DMS153 treated with DMSO at 0.1 percent for 48 hours (cell line): ENCODE data around the gene PTPRK.

Source experiments
- DNase-seq: peaks from one replicate; lab custom pipeline; 2025; ENCODE audit not compliant: unreplicated experiment; lab: John Stamatoyannopoulos, UW

The PTPRK gene

GRCh38 chr6:128305228-128305627 lies 215.2 kb downstream of the PTPRK start:
- no peak for DNase-seq

GRCh38 chr6:128303870-128304269 lies 216.5 kb downstream of the PTPRK start:
- DNase-seq = no peak

GRCh38 chr6:128302942-128303341 lies 217.5 kb downstream of the PTPRK start:
- DNase-seq = no peak

DNA sequence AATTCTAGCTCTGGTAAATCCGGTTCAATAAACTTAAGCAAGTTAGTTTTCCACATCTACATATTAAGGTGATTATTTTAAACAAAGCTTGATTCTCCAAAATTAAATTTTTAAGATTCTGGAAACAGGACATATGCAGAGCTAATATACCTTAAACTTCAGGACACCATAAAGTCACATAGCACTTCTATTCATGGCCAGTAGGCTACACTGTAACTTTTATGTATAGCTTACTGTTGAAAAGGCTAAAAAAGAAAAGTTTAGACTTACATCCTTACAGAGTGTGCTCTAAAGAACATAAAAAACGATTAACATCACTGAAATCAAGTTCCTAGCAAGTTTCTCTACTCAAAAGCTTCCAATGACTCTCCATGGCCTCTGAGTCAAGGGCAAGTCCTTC lies 224.7 kb downstream of the PTPRK start:
- DNase-seq = no peak

GRCh38 chr6:128290221-128290620 lies 230.2 kb downstream of the PTPRK start:
- DNase-seq = no peak

DNA sequence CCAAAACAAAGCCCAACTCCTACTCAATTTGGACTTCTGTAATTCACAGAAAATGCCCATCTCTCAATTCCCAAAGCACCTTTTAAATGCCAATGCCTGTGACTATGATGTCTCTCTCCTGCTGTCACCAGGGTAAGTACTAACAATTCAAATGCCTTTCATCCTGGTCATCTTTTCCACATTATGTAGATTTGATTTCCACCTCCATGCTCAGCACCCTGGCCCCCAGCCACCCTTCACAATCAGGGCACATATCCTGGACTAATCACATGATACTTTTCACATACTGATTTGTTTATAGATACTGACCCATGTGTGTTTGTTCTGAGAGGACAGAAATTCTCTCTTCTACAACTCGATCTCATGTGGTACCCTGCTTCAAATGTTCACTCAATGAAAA lies 236.3 kb downstream of the PTPRK start:
- DNase-seq = no peak

DNA sequence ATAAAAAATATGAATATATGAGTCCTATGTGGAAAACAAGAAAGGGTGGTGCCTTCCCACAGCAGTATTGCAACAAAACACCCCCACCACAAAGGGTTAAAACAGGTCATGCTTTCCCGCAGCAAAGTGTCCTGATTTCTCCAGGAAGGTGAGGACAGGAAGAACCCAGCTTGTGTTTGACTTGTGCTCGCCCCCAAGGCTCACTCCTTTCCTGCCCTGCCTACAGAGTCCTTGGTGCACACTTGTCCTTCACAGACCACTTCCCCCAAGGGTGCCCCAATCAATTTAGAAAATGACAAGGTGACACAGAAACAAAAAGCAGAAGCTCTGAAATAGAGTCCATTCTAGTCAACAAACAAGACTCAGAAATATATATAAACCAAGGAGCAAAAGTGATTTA lies 237.4 kb downstream of the PTPRK start:
- no peak for DNase-seq

- DNase-seq = no peak
These were observed 239.4 kb downstream of the PTPRK start for GRCh38 chr6:128280960-128281359.

GRCh38 chr6:128280066-128280465 lies 240.3 kb downstream of the PTPRK start:
- DNase-seq = no peak

GRCh38 chr6:128278836-128279235 lies 241.6 kb downstream of the PTPRK start:
- DNase-seq = no peak

GRCh38 chr6:128277379-128277778 lies 243.0 kb downstream of the PTPRK start:
- no peak for DNase-seq

DNA sequence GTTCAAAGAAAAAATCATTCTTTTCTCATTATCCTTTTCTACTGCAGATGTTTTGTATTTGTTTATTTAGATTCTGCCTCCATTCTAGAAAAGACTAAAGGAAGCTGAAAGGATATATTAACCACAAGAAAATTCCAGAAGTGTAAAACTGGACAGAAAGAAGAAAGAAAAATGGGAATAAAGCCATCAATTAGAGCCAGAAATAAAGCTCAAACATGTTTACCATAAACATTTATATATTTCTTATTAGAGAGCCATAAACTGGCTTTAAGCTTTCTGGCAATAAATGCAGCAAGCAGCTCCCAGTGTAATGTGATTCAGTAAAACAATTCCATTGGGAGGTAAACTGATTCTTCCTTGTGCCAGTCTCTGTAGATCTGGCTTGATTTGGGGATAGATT lies 244.1 kb downstream of the PTPRK start:
- DNase-seq = no peak

GRCh38 chr6:128275681-128276080 lies 244.7 kb downstream of the PTPRK start:
- no peak for DNase-seq

- DNase-seq = no peak
These were observed 245.4 kb downstream of the PTPRK start for GRCh38 chr6:128275030-128275429.

DNA sequence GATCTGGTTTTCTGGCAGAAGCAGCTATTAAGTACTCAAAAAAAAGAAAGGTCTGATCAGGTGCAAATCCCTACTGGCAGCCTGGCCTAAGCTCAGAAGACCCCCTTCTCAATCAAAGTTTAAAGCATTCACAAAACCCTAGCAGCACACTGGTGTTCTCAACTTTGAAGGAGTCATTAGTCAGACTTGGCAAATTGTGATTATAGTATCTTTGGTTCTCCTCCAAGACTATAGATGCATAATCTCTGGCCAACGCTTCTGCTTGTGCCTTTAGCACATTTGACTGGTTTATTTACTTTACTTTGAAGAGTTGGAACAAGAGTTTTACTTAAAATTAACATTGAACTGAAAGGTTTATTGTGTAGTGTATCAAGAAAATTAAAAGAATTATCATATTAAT lies 248.9 kb downstream of the PTPRK start:
- no peak for DNase-seq

DNA sequence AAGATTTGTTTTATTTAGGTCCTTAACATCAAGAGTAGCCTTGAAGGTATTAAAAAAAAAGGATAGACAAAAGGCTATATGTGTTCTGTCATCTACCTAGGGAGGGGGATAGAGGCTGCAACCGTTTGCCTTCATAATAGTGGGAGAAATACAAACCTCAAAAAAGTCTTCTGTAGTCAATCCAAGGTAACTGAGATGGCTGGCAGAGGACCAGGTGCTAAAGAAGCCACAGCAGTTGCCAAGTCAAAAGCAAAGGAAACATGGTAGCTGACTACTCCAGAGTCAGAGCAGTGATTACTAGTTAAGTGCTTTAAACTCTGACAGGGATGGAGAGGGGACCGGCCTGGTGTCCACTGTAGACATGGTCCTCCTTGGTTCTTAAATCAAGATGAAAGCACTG lies 249.4 kb downstream of the PTPRK start:
- DNase-seq = no peak

DNA sequence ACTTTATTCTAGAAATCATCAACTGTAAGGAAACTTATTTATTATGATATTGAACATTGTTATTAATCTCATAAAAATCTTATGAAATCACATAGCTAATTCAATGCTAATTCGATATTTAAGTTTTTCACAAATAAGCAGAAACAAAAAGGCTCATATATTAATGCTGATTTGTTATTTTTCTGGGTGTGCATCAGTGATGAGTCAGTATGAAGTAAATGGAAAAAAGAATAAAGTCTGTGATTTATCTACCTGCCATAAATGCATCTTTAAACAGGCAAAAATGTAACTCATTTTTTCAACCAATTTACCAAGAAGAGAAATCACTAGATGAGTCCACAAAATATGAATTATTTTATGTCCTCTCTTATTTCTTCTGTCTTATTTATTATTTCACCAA lies 253.5 kb downstream of the PTPRK start:
- no peak for DNase-seq

GRCh38 chr6:128265706-128266105 lies 254.7 kb downstream of the PTPRK start:
- DNase-seq = no peak

DNA sequence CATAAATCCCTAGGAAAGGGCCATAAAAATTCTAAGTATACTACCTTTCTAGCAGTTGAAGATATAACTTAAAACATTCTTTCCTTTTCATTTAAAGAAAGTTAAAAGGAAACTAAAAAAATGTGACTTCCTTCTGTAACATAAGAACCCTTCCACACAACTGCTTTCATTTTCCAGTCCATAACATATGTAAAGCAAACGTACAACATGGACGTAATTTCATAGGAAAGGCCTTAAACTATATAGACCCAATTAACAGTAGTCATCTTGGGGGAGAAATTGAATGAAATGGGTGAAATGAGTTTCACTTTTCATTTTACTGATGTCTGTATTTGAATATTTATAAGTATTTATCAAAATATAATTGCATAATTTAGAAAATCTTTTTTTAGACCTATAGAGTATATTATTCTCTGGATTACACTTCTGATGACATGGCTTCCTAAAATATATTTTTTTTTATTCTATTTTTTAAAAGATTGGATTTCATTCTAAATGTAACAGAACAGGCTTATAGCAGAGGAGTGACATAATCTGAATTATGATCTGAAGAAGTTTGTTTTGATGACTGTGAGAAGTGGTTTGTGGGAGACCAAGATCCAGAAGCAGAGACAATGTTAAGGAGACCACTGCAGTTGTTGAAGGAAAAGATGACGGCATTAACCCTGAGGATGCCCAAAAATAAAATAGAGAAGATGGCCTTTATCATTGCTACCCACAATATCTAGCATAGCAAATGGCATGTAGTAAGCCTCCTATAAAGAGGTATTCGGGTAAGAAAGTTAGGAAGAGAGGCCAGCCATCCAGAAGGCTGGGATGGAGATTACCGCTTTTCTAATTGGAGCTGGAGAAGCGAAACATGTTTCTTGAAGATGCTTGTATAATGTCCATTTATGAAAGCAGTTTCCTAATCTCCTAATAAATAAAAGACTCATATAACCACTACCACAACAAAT lies 260.4 kb downstream of the PTPRK start:
- DNase-seq = no peak

DNA sequence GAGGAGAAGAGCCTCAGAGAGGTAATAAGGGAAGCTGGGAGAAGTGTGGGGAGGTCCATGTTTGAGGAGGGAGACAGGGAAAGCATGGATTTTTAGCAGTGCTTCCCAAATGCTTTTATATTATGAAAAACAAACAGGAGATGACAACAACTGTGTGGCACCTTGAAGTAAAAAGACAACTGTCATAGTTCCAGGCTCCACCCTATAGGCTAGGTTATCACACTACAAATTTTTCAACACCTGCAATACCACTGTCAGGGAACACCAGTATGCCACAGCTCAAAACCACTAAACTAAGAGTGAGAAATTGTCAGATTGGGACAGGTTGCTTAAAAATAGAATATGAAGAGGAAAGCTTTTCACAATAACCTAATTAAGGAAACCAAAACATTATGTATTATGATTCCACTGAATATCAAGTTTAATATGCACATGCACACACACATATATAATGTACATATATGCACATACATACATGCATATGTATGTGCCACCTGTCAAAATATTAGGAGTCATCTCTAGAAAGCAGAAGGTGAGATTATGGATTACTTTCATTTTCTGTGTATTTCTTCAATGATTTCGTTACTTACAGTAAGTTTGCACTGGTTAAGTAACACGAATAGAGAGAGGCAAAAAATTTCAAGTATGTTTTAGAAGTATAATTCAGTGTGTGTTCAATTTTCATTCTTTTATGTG lies 261.2 kb downstream of the PTPRK start:
- DNase-seq = no peak

- DNase-seq = no peak
These were observed 264.3 kb downstream of the PTPRK start for GRCh38 chr6:128256095-128256494.
